ENCODE measurements around the gene ACOXL. TPM values are rescaled to one million over a fixed set of nuclear protein-coding genes. Genes with fewer than 3 reads are reported as not detected.

The ACOXL gene
- total RNA-seq, 1 donor from 2014 or later, result 1.1 TPM

DNA sequence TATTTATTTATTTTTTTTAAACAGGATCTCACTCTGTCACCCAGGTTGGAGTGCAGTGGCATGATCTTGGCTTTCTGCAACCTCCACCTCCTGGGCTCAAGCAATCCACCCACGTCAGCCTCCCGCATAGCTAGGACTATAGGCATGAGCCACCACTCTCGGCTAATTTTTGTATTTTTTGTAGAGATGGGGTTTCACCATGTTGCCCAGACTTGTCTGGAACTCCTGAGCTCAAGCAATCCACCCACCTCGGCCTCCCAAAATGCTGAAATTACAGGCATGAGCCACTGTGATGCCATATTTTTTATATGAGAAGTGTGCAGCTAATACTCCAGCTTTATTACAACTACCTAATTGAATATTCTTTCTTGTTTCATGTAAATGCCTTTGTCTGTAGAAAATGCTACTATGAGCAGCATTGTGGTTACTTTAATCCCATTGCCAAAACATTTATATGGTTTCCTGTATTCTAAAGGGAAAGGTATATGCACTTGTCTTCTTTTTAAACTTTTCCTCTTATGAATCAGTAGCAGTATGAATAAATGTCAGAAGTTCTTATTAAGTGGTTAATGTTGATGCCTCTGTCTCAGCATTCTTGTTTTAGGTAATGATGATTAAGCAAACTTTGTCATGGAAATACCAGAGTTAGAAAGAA, 378.9 kb downstream of the ACOXL start:
- H3K4me1 Mint-ChIP-seq (ENCODE audit: low read depth), result peaks cover 32% of the 10 kb centered on the region

DNA sequence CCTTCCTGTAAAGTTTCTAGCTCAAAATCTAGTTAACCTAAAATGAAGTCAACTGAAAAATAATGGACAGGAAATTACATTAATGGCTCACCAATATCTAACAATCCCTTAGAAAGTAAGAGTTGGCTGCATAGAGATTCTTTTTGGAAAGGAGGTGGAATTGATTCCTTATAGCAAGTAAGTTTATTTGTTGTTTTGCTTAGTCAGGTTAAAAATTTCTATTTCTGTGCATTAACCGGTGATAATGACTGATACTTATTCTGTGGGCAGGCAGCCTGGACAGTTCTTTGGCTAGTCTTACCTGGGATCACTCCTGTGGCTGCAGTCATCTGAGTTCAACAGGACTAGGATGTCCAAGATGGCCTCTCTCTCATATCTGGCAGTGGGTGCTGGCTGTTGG, 381.5 kb downstream of the ACOXL start:
- Mint-ChIP-seq H3K4me1 (ENCODE audit: low read depth) (peaks cover 48% of the 10 kb centered on the region), H3K9me3 (no peaks in the 10 kb centered on the region), H3K4me3 (no peak overlapping the region), H3K27ac (no peak overlapping the region), H3K27me3 (ENCODE audit: insufficient read depth) (peaks cover 43% of the 10 kb centered on the region), H3K36me3 (ENCODE audit: low read depth) (peaks cover 7% of the 10 kb centered on the region)
- intact Hi-C loops (cut with micrococcal nuclease), result loop anchor here (2.0 to 10.0 kb wide), 2 partner anchors 85 to 361 kb away; no protein-coding TSS in a partner anchor
- no peak for DNase-seq (ENCODE audit: low spot score)

More for the DNA sequence above, 378.9 kb downstream of the ACOXL start:
- Mint-ChIP-seq H3K36me3 (ENCODE audit: low read depth) (peaks cover 4% of the 10 kb centered on the region), H3K4me3 (no peak overlapping the region), H3K27ac (no peak overlapping the region), H3K27me3 (ENCODE audit: insufficient read depth) (peaks cover 56% of the 10 kb centered on the region), H3K9me3 (no peaks in the 10 kb centered on the region)
- DNase-seq (ENCODE audit: low spot score), result no peak
- intact Hi-C loops (cut with micrococcal nuclease), result loop anchor here (10.0 kb wide), 1 partner anchor 364 kb away; no protein-coding TSS in a partner anchor

DNA sequence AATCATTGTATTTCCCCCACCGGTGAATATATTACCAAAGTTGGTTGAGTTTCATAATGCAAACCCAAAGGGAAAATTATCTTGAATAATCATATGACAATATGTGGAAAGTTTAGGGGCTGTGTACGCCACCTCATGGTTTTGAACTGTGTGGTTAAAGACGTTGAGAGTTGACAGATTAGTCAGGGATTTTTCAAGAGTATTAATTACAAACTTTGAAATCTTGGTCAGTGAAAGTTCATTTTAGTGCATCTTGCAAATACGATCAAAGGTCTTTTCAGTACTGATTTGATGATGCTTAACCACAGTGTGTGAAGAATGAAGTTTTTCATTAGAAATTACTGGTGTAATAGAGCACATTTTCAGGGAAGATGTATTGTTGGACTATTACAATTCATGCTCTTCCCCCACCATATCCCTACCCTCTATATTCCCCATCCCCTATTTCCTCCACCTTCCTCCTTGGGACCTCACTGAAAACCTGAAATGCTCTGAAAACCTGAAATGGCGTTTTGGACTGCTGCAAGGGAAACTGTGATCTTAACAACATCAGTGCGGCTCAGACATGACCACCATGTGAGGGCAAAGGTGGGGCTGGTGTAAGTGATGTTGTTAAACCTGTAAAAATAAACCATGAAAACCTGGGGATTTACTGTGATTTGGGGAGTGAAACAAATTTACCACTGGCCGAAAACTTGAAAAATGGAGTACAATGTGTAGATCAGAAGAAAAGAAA, 383.8 kb downstream of the ACOXL start:
- intact Hi-C loops (cut with micrococcal nuclease), result loop anchor here (1.0 to 10.0 kb wide), 13 partner anchors 24 to 516 kb away; partner anchors contain the start of gene BUB1
- H3K4me3 Mint-ChIP-seq, result peak overlapping the region; percentile 95
- H3K9me3 Mint-ChIP-seq, result no peaks in the 10 kb centered on the region
- H3K4me1 Mint-ChIP-seq (ENCODE audit: low read depth), result peaks cover 47% of the 10 kb centered on the region
- peak overlapping the region; percentile 86 for H3K27ac Mint-ChIP-seq
- DNase-seq (ENCODE audit: low spot score), result no peak
- H3K36me3 Mint-ChIP-seq (ENCODE audit: low read depth), result peaks cover 10% of the 10 kb centered on the region
- H3K27me3 Mint-ChIP-seq (ENCODE audit: insufficient read depth), result peaks cover 26% of the 10 kb centered on the region

- H3K36me3 Mint-ChIP-seq (ENCODE audit: low read depth), result peaks cover 19% of the 10 kb centered on the region
- intact Hi-C loops (cut with micrococcal nuclease), result loop anchor here (1.0 to 10.0 kb wide), 14 partner anchors 25 to 589 kb away; partner anchors contain the start of gene BUB1
- H3K27ac Mint-ChIP-seq, result peak overlapping the region; percentile 86
- H3K4me1 Mint-ChIP-seq (ENCODE audit: low read depth), result peaks cover 43% of the 10 kb centered on the region
- no peaks in the 10 kb centered on the region for H3K9me3 Mint-ChIP-seq
- peak; percentile 59 for DNase-seq (ENCODE audit: low spot score)
- peaks cover 23% of the 10 kb centered on the region for H3K27me3 Mint-ChIP-seq (ENCODE audit: insufficient read depth)
- peak overlapping the region; percentile 95 for H3K4me3 Mint-ChIP-seq
These were observed 384.6 kb downstream of the ACOXL start for GRCh38 chr2:111116843-111117597.

- intact Hi-C loops (cut with micrococcal nuclease), result loop anchor here (1.0 to 10.0 kb wide), 5 partner anchors 357 to 588 kb away; partner anchors contain the start of gene BUB1
- Mint-ChIP-seq H3K27me3 (ENCODE audit: insufficient read depth) (peaks cover 16% of the 10 kb centered on the region), H3K27ac (peak overlapping the region; percentile 97), H3K36me3 (ENCODE audit: low read depth) (peaks cover 20% of the 10 kb centered on the region), H3K9me3 (no peaks in the 10 kb centered on the region), H3K4me3 (peak overlapping the region; percentile 95), H3K4me1 (ENCODE audit: low read depth) (peaks cover 39% of the 10 kb centered on the region)
- DNase-seq (ENCODE audit: low spot score), result peak; percentile 11
These were observed 385.5 kb downstream of the ACOXL start for GRCh38 chr2:111117598-111118480.

DNA sequence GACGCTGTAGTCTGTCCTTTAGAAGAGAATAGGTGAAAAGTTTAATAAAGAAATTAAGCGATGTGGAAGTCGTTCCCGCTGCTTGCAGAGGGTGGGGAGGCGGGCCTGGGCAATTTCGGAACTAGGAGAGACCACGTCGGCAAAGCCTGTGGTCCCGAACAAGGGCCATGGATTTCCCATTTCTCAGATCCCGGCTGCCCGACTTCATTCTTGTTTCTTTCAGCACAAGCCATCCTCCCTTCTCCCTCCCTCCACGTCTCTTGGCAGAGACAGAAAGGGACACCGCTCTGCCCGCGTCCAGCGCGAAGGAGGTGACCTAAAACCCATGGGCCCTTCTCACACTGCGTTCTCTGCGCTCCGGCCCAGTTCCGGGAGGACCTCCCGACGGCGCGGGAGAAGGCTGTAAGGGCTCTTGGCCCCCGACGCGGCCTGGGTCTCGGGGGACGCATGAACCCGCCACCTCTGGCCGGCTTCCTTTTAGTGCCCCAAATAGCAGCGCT, 386.2 kb downstream of the ACOXL start:
- Mint-ChIP-seq H3K9me3 (no peaks in the 10 kb centered on the region), H3K27ac (peak overlapping the region; percentile 97), H3K4me1 (ENCODE audit: low read depth) (peaks cover 34% of the 10 kb centered on the region), H3K36me3 (ENCODE audit: low read depth) (peaks cover 27% of the 10 kb centered on the region), H3K27me3 (ENCODE audit: insufficient read depth) (peaks cover 10% of the 10 kb centered on the region), H3K4me3 (peak overlapping the region; percentile 95)
- no peak for DNase-seq (ENCODE audit: low spot score)
- intact Hi-C loops (cut with micrococcal nuclease), result loop anchor here (5.0 to 10.0 kb wide), 3 partner anchors 356 to 514 kb away; partner anchors contain the start of gene BUB1

GRCh38 chr2:111118981-111119821, 386.8 kb downstream of the ACOXL start:
- H3K27me3 Mint-ChIP-seq (ENCODE audit: insufficient read depth), result peaks cover 6% of the 10 kb centered on the region
- no peaks in the 10 kb centered on the region for H3K9me3 Mint-ChIP-seq
- peak overlapping the region; percentile 95 for H3K4me3 Mint-ChIP-seq
- peak overlapping the region; percentile 97 for H3K27ac Mint-ChIP-seq
- peak; percentile 31 for DNase-seq (ENCODE audit: low spot score)
- peaks cover 33% of the 10 kb centered on the region for H3K36me3 Mint-ChIP-seq (ENCODE audit: low read depth)
- intact Hi-C loops (cut with micrococcal nuclease), result loop anchor here (5.0 to 10.0 kb wide), 3 partner anchors 356 to 513 kb away; partner anchors contain the start of gene BUB1
- H3K4me1 Mint-ChIP-seq (ENCODE audit: low read depth), result peaks cover 40% of the 10 kb centered on the region

DNA sequence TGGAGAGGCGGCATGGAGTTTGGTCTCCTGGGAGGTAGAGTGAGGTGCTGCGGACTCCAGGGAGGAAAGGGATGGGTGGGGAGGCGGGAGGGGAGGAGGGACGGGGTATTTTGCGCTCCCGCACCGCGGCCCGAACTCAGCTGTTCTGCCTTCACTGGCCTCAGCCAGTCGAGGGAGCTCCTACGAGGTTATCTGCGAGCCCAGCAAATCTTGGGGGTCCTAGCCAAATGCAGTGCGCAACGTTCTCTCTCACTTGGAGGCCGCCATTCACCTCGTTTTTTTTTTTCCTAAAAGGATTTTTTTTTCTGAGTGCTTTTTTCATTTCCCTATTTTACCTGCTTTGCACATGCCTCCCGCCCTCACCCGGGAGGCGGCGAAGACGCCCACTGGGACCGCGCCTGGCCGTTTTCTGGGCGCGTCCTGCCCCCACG, 387.5 kb downstream of the ACOXL start:
- H3K27ac Mint-ChIP-seq, result peak overlapping the region; percentile 97
- H3K9me3 Mint-ChIP-seq, result no peaks in the 10 kb centered on the region
- peaks cover 4% of the 10 kb centered on the region for H3K27me3 Mint-ChIP-seq (ENCODE audit: insufficient read depth)
- peaks cover 46% of the 10 kb centered on the region for H3K4me1 Mint-ChIP-seq (ENCODE audit: low read depth)
- peak overlapping the region; percentile 95 for H3K4me3 Mint-ChIP-seq
- no peak for DNase-seq (ENCODE audit: low spot score)
- H3K36me3 Mint-ChIP-seq (ENCODE audit: low read depth), result peaks cover 38% of the 10 kb centered on the region
- intact Hi-C loops (cut with micrococcal nuclease), result loop anchor here (5.0 to 10.0 kb wide), 3 partner anchors 355 to 512 kb away; partner anchors contain the start of gene BUB1

DNA sequence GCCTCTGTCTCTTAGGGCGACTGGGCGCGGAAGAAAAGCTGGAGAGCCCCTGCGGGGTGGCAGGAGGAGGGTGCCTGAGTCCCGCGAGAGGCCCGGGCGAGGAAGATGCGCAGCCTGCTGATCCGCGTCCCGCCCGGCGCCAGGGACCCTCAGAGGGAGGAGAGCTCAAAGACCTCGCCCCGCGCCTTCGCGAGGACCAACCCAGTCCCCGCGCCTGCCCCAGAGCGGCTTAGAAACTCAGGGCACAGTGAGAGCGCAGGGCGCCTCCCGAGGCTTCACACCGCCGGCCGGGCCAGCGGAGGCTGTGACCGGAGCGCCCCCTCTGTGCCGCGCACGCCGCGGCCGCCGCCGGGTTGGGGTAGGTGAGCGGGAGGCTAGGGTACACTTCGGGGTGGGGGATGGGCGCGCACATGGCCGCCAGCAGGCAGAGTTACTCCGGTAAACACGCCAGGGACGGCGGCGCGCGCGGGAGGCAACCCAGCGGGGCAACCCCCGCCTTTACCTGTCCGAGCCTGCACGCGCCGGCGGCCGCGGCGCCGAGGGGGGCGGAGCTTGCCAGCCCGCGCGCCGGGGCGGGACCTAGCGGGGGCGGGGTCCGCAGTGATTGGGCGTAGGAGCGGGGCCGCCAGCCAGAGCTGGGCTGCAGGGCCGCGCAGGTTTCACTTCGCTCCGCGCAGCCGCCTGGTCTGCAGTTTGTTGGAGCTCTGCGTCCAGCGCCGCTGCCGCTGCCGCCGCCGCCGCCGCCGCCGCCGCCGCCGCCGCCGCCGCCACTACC, 388.1 kb downstream of the ACOXL start, which contains the start of gene BCL2L11:
TSS of gene BCL2L11 (plus strand) at position 662 of the 775 bp plus-strand sequence. CDS start 2,832 bp downstream, outside the sequence.
- Mint-ChIP-seq H3K27ac (peak within 1 kb of the TSS; percentile 97), H3K27me3 (ENCODE audit: insufficient read depth) (peaks cover 4% of the 10 kb centered on the region), H3K4me1 (ENCODE audit: low read depth) (peaks cover 51% of the 10 kb centered on the region), H3K36me3 (ENCODE audit: low read depth) (peaks cover 44% of the 10 kb centered on the region), H3K4me3 (peak within 1 kb of the TSS; percentile 97), H3K9me3 (no peaks in the 10 kb centered on the region)
- intact Hi-C loops (cut with micrococcal nuclease), result no loop called here
- DNase-seq (ENCODE audit: low spot score), result peak; percentile 93

DNA sequence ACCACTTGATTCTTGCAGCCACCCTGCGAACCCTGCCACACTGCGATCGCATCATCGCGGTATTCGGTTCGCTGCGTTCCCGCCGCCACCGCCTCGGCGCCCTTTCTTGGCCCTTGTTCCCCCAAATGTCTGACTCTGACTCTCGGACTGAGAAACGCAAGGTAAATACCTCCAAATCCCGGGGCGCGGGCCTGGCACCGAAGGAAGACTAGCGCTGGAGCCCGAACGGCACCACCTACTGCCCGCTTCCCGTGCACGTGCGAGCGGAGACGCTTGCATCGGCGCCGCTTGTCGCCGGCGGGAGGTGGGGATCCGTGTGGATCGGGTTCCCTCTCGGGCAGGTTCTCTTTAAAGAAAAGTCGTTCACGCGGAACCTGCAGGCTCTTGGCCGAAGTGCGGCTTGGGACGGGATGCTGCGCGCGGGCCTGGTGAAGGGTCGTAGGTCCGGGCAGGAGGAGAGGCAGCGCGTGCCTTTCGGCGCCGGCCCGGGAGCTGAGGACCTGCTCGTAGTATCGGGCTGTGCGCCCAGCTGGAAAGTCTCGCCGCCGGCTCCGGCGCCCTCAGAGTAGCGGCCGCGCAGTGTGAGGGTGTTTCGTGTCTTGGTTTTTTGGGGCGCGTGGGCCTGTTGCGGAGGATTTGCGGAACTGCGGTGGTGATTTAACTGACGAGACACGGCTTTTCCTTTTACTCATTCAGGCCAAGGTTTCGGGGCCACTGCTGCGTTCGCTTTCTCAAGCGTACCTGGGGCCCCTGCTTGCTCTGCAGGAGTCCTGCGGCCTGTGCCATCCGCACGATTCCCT, 388.9 kb downstream of the ACOXL start:
- Mint-ChIP-seq H3K9me3 (no peaks in the 10 kb centered on the region), H3K4me1 (ENCODE audit: low read depth) (peaks cover 51% of the 10 kb centered on the region), H3K27me3 (ENCODE audit: insufficient read depth) (peaks cover 2% of the 10 kb centered on the region), H3K36me3 (ENCODE audit: low read depth) (peaks cover 50% of the 10 kb centered on the region), H3K4me3 (peak overlapping the region; percentile 97), H3K27ac (peak overlapping the region; percentile 92)
- peak; percentile 43 for DNase-seq (ENCODE audit: low spot score)
- intact Hi-C loops (cut with micrococcal nuclease), result no loop called here

Data from activated T-helper 1 cell treated with anti-CD3 and anti-CD28 coated beads, Interleukin-12 subunit alpha, Interleukin-12 subunit beta, Interleukin-2, Interleukin-4 antibody, amounts not matched to agents 30 ng/mL and 10 ng/mL and 1 ng/mL, durations not matched to agents 14 hours and 24 hours and 36 hours (primary cell).